ENCODE results near the gene MKNK1. TPM values are rescaled to one million over a fixed set of nuclear protein-coding genes. Genes with fewer than 3 reads are reported as not detected.
A peak's percentile ranks its signal among the peaks of the same experiment; 100 is the strongest.

The MKNK1 gene
- polyA plus RNA-seq, 1 donor (not counting 4 experiments of a cell fraction or from before 2014, with no cell fraction given) = 55.7 TPM

DNA sequence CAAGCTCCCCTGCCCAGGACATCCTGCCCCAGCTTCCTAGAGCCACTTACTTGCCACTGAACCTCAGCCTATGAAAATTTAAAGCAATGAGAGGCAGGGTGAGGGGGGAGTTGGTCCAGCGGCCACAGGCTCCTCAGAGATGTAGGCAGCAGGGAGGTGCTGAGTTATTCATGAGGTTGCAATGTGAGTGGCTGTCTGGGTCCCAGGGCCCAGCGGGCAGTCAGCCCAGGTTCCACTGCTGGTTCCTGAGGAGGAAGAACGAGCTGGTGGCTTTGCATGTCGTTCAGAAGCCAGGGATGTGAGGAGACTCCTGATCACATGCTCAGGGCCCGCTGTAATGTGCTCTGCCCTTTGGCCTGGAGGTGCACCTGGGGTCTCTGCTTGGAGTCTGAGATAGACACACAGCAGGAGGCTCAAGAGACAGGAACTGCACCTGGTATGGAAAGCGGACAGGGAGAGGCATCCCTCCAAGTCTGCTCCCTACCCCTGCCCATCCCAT lies 52.4 kb downstream of the MKNK1 start, which contains the start of gene KNCN:
Gene KNCN (minus strand): TSS at position 51 of the 499 bp plus-strand sequence. CDS start 432 bp downstream, outside the sequence.
- dilution Hi-C loops (cut with MboI; ENCODE audit: extremely low pct_ligation_motif_present, low sequenced_read_pairs) = no loop called here
- H3K4me1 ChIP-seq (ENCODE audit: control insufficient read depth, extremely low read depth, insufficient read depth, low read length) = peaks cover 3% of the 10 kb centered on the region
- H3K27me3 ChIP-seq (ENCODE audit: control insufficient read depth, extremely low read depth, insufficient read depth, low read length) = peaks cover 17% of the 10 kb centered on the region
- no peaks in the 10 kb centered on the region for H4K20me1 ChIP-seq (ENCODE audit: control insufficient read depth, extremely low read depth, insufficient read depth, low read length)
- H3K79me2 ChIP-seq (ENCODE audit: control insufficient read depth, insufficient read depth, low read length) = no peaks in the 10 kb centered on the region
- H3K9me1 ChIP-seq (ENCODE audit: control insufficient read depth, extremely low read depth, insufficient read depth, low read length) = no peaks in the 10 kb centered on the region
- no peak for DNase-seq (ENCODE audit: low read depth, low spot score)
- H3K4me2 ChIP-seq (ENCODE audit: control insufficient read depth, extremely low read depth, insufficient read depth, low read depth, low read length) = no peak within 1 kb of the TSS
- no peaks in the 10 kb centered on the region for H3K9me3 ChIP-seq (ENCODE audit: control insufficient read depth, low read depth, low read length)
- TF ChIP-seq, protein P1, sequence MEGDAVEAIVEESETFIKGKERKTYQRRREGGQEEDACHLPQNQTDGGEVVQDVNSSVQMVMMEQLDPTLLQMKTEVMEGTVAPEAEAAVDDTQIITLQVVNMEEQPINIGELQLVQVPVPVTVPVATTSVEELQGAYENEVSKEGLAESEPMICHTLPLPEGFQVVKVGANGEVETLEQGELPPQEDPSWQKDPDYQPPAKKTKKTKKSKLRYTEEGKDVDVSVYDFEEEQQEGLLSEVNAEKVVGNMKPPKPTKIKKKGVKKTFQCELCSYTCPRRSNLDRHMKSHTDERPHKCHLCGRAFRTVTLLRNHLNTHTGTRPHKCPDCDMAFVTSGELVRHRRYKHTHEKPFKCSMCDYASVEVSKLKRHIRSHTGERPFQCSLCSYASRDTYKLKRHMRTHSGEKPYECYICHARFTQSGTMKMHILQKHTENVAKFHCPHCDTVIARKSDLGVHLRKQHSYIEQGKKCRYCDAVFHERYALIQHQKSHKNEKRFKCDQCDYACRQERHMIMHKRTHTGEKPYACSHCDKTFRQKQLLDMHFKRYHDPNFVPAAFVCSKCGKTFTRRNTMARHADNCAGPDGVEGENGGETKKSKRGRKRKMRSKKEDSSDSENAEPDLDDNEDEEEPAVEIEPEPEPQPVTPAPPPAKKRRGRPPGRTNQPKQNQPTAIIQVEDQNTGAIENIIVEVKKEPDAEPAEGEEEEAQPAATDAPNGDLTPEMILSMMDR (optimal IDR thresholded peaks at IDR 0.05 in 1 of 3, IDR thresholded peaks at IDR 0.05 in 1 of 3, conservative IDR thresholded peaks at IDR 0.05 in 1 of 3; ENCODE audit: extremely low read depth in 1 of 3, insufficient read depth in 2 of 3, low read length in 3 of 3) = no peak
- TF ChIP-seq EZH2 (IDR thresholded peaks at IDR 0.05; ENCODE audit: low read length) = no peak
- no peak within 1 kb of the TSS for H3K4me3 ChIP-seq (ENCODE audit: control insufficient read depth in 2 of 3, extremely low read depth in 1 of 3, insufficient read depth in 2 of 3, low read depth in 1 of 3, low read length in 3 of 3)
- no peaks in the 10 kb centered on the region for H3K36me3 ChIP-seq (ENCODE audit: control insufficient read depth in 2 of 2, extremely low read depth in 1 of 2, insufficient read depth in 2 of 2, low read length in 2 of 2)
- no peak within 1 kb of the TSS for H3K9ac ChIP-seq (ENCODE audit: control insufficient read depth, extremely low read depth, insufficient read depth, low read length)
- no peak for FAIRE-seq
- H3K27ac ChIP-seq (ENCODE audit: control insufficient read depth, insufficient read depth, low read length) = no peak within 1 kb of the TSS
- H2AFZ ChIP-seq (ENCODE audit: control insufficient read depth, low read length) = peak within 1 kb of the TSS; percentile 43

DNA sequence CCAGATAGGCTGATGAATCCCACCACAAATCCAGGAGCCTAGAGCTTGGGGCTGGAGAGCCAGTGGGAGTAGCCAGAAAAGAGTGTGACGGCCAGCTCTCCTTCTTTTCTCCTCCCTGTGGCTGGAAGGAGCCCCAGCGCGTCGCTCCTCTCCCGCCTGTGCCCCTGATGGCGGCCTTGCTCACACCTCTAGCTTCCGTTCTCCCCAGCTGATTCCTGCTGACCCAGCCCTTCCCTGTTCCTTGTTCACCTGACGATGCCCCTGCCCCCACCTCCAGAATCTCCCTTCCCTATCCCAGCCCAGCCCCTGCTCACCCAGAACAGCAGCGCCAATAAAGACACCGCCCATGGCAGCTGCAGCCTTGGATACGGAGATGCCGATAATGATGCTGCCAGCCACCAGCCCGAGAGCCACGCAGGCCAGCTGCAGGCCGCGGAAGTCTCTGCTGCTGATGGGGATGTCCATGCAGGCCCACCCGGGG lies 53.3 kb downstream of the MKNK1 start:
- Histone ChIP-seq H2AFZ (ENCODE audit: control insufficient read depth, low read length) (peak overlapping the region; percentile 43), H3K36me3 (ENCODE audit: control insufficient read depth in 2 of 2, extremely low read depth in 1 of 2, insufficient read depth in 2 of 2, low read length in 2 of 2) (no peaks in the 10 kb centered on the region), H3K27ac (ENCODE audit: control insufficient read depth, insufficient read depth, low read length) (no peak overlapping the region), H3K27me3 (ENCODE audit: control insufficient read depth, extremely low read depth, insufficient read depth, low read length) (peaks cover 17% of the 10 kb centered on the region), H3K9me1 (ENCODE audit: control insufficient read depth, extremely low read depth, insufficient read depth, low read length) (no peaks in the 10 kb centered on the region), H4K20me1 (ENCODE audit: control insufficient read depth, extremely low read depth, insufficient read depth, low read length) (no peaks in the 10 kb centered on the region), H3K4me2 (ENCODE audit: control insufficient read depth, extremely low read depth, insufficient read depth, low read depth, low read length) (no peak overlapping the region), H3K79me2 (ENCODE audit: control insufficient read depth, insufficient read depth, low read length) (no peaks in the 10 kb centered on the region), H3K9ac (ENCODE audit: control insufficient read depth, extremely low read depth, insufficient read depth, low read length) (no peak overlapping the region), H3K4me1 (ENCODE audit: control insufficient read depth, extremely low read depth, insufficient read depth, low read length) (no peaks in the 10 kb centered on the region), H3K4me3 (ENCODE audit: control insufficient read depth in 2 of 3, extremely low read depth in 1 of 3, insufficient read depth in 2 of 3, low read depth in 1 of 3, low read length in 3 of 3) (no peak overlapping the region), H3K9me3 (ENCODE audit: control insufficient read depth, low read depth, low read length) (no peaks in the 10 kb centered on the region)
- FAIRE-seq = no peak
- TF ChIP-seq, protein P1 (optimal IDR thresholded peaks at IDR 0.05 in 1 of 3, IDR thresholded peaks at IDR 0.05 in 1 of 3, conservative IDR thresholded peaks at IDR 0.05 in 1 of 3; ENCODE audit: extremely low read depth in 1 of 3, insufficient read depth in 2 of 3, low read length in 3 of 3) = no peak
- TF ChIP-seq EZH2 (IDR thresholded peaks at IDR 0.05; ENCODE audit: low read length) = no peak
- dilution Hi-C loops (cut with MboI; ENCODE audit: extremely low pct_ligation_motif_present, low sequenced_read_pairs) = no loop called here
- DNase-seq (ENCODE audit: low read depth, low spot score) = no peak
